Germinal center (tissue), 1 donor: ENCODE data around the gene BEST1.

Experiments
- DNase-seq: peaks from one replicate; pipeline ENCODE4 v3.0.0; 2012; ENCODE audit warnings: mixed read lengths, low spot score

The BEST1 gene

GRCh38 chr11:61916737-61917333, 33.3 kb upstream of the BEST1 start:
- DNase-seq, result no peak

- no peak for DNase-seq
These were observed 32.6 kb upstream of the BEST1 start, which contains the start of gene RAB3IL1 for GRCh38 chr11:61917334-61918109. RAB3IL1 (minus strand) TSS chr11:61917566; CDS start chr11:61917367, 199 bp downstream.

GRCh38 chr11:61918251-61918937, 31.8 kb upstream of the BEST1 start:
- peak; percentile 3 for DNase-seq

- DNase-seq, result peak; percentile 1
These were observed 31.0 kb upstream of the BEST1 start for GRCh38 chr11:61918938-61919704.

GRCh38 chr11:61919705-61920631, 30.2 kb upstream of the BEST1 start:
- DNase-seq, result no peak

GRCh38 chr11:61921446-61921845, 28.7 kb upstream of the BEST1 start:
- DNase-seq, result no peak

GRCh38 chr11:61922539-61922938, 27.6 kb upstream of the BEST1 start:
- DNase-seq, result peak; percentile 2

- DNase-seq, result no peak
These were observed 26.7 kb upstream of the BEST1 start for GRCh38 chr11:61923166-61924063.

- DNase-seq, result no peak
These were observed 26.1 kb upstream of the BEST1 start for GRCh38 chr11:61924064-61924455.

GRCh38 chr11:61925736-61926135, 24.4 kb upstream of the BEST1 start:
- DNase-seq, result no peak

- DNase-seq, result no peak
These were observed 23.9 kb upstream of the BEST1 start for GRCh38 chr11:61926235-61926634.

GRCh38 chr11:61927501-61927900, 22.6 kb upstream of the BEST1 start:
- DNase-seq, result no peak

- DNase-seq, result no peak
These were observed 21.5 kb upstream of the BEST1 start for GRCh38 chr11:61928606-61929005.

GRCh38 chr11:61930933-61931332, 19.2 kb upstream of the BEST1 start:
- DNase-seq, result no peak

GRCh38 chr11:61935861-61936260, 14.3 kb upstream of the BEST1 start:
- no peak for DNase-seq

GRCh38 chr11:61940466-61940865, 9.7 kb upstream of the BEST1 start:
- DNase-seq, result no peak

- no peak for DNase-seq
These were observed 5.0 kb upstream of the BEST1 start for GRCh38 chr11:61945191-61945590.

- no peak for DNase-seq
These were observed 3.3 kb upstream of the BEST1 start for GRCh38 chr11:61946894-61947293.

- peak; percentile 81 for DNase-seq
These were observed 2.5 kb upstream of the BEST1 start for GRCh38 chr11:61947486-61948210.
